Bone marrow (tissue), 2 donors: Measurements from ENCODE around the gene NPC2.

Source experiments
- DNase-seq, 2 donors: peaks; one replicate each; lab custom pipeline; 2025; lab: John Stamatoyannopoulos, UW

The NPC2 gene

DNA sequence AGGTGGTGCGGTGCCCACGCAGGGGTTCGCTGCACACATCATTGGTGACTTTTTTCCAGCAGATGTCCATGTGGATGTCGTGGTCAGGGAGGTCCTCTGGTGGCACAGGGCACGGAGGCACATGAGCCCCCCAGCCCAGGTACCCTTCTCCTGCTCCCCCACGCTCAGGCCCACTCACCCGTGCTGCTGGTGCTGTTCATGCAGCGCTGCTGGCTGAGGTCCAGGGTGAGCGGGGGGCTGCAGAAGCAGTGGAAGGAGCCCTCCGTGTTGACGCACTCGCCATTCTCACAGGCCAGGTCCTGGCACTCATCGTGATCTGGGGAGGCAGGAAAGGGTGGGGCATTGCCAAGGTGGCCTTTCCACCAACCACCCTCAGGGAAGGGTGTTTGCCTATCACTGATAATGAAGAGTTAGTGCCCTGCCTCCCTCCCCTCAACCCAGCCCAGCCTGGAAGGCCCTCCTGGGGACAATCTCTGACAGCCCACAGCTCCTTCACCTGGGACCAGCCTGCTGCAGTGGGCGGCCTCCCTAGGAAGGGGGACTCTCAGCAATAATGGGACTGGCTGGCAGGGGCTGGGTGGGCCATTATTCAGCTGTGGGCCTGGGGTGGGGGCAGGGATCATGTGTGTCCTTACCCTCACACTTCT, 10.3 kb upstream of the NPC2 start:
- DNase-seq, result no peak

GRCh38 chr14:74502236-74503019, 9.3 kb upstream of the NPC2 start:
- no peak for DNase-seq

DNA sequence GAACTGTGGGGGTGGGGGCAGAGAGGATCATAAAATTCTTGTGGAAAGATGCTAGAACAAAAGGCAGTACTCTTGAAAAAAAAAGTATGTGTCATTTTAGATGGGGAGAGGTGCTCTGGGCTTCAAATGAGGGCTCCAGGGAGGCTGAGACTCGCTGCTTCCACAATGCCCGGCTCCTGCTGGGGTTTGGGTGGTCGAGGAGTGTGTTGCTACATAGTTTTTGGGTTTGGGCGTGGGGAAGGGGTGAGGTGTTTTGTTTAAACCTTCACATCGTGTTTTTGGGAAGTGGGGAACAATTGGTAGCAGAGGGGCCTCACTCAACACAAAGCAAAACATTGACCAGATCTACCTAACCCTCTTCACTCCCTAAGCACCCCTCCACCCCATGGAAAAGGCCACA, 8.6 kb upstream of the NPC2 start:
- DNase-seq, result no peak

DNA sequence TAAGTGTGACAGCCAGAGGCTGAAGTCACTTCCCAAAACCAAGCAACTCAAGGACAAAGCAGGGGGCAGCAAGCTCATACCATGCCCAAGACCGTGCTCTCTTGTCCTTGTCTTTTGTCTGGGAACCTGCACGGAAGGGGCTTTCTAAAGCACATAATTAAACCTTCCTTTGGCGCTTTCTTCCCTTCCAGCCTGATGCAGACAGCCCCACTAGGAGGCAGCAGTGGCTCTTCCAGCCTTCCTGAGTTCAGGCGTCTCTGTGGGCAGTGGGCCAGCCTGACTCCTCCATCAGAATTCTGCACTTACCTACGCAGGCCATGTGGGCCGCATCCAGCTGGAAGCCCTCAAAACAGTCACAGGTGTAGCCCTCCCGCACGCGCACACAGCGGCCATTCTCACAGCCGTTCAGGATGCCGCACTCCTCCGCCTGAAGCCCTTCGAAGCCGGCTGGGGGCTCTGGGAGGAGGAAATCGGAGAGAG, 8.1 kb upstream of the NPC2 start:
- DNase-seq, result no peak

GRCh38 chr14:74500417-74501134, 7.5 kb upstream of the NPC2 start:
- DNase-seq, result no peak

DNA sequence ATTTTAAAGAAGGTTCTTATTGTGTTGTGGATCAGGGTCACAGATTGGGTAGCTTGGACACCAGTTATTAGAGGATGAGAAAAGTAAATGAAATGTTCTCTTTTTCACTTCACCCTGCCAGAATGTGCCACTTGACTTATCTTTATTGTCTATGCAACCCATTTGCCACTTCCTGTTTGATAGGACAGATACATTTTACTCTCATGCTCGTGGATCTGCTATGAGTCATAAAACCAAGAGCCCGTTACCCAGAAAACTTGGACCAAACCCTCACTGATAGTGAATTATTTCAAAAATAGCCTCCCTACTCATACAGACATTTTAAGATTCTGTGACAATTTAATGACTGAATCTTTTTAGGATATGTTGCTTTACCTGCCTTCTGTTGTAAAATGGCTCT, 2.3 kb upstream of the NPC2 start:
- peak in 1 of 2 donors; percentile 19 for DNase-seq

- DNase-seq, result peak; percentile 97 to 99
Observed at GRCh38 chr14:74493343-74494261, 497 bp upstream of the NPC2 start, which contains the start of gene ISCA2. TSS of gene ISCA2 (plus strand) at chr14:74493765. CDS start at chr14:74493775, 10 bp downstream.

DNA sequence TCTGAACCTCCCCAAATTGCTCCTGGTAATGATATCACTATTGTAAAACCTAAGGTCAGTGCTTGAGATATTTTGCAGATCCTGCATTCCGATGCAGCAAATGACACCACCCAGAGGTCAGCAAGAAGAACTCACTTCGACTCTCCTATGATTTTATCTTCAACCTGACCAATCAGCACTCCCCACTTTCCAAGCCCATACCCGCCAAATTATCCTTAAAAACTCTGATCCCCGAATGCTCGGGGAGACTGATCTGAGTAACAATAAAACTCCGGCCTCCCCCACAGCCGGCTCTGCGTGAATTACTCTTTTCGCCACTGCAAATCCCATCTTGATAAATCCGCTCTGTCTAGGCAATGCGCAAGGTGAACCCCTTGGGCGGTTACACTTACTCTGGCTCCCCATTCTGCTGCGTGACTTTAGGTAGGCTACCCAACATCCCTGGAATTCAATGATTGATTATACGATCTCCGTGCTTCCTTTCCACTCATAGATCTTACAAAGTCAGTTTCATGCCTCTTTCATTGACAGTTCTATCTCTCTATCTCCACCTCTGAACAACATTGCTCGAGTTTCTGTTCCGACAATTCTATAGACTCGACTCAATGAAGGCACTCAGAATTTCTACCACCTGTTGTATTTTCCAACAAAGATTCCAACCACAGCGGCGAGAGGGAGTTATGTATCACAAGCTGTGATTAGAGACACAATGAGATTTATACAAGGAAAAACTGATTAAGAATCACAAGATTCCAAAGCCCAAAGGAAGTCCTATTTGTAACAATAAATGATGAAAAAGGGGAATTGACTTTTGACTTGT, 939 bp downstream of the NPC2 start:
- DNase-seq, result peak in 1 of 2 donors; percentile 13

DNA sequence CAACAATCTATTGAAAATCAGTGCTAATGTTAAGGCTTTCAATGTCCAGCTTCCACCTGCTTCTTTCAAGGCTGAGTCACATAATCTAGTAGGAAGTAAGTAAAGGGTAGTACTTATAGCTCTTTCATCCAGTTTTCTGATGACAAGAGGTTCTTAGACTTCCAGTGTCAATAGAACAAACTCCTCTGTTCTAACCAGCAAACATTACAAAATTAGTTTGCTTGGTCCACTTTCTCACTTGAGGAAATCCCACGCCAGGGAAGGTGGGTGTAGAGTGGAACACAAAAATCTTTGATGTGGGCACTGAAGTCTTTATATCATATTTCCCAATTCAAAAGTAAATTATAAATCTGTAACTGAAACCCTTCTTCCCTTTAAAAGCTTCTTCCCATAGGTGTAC, 2.6 kb downstream of the NPC2 start:
- no peak for DNase-seq

GRCh38 chr14:74488786-74489397, 4.2 kb downstream of the NPC2 start:
- DNase-seq, result peak in 1 of 2 donors; percentile 37

GRCh38 chr14:74486164-74486563, 6.9 kb downstream of the NPC2 start:
- no peak for DNase-seq

DNA sequence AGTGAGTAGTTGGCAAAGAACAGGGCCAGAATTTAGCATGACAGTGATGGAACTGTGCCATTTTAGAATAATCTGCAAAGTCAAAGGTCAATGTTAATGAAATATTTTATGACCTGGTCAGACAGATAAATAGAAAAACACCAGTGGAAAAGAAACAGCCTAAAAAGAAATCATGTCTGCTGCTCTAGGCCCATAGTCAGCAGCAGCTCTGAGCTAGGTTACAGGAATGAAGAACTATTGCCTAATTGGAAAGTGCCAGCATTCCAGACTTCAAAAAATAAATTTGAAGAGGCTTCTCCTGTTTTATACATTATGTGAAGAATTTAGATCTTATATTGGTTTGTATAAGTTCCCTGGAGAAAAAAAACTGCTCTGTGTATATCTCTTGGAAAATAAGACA, 9.8 kb downstream of the NPC2 start:
- DNase-seq, result no peak

- DNase-seq, result no peak
Observed at GRCh38 chr14:74482571-74482970, 10.5 kb downstream of the NPC2 start.

- no peak for DNase-seq
Observed at GRCh38 chr14:74480046-74480445, 13.1 kb downstream of the NPC2 start.

DNA sequence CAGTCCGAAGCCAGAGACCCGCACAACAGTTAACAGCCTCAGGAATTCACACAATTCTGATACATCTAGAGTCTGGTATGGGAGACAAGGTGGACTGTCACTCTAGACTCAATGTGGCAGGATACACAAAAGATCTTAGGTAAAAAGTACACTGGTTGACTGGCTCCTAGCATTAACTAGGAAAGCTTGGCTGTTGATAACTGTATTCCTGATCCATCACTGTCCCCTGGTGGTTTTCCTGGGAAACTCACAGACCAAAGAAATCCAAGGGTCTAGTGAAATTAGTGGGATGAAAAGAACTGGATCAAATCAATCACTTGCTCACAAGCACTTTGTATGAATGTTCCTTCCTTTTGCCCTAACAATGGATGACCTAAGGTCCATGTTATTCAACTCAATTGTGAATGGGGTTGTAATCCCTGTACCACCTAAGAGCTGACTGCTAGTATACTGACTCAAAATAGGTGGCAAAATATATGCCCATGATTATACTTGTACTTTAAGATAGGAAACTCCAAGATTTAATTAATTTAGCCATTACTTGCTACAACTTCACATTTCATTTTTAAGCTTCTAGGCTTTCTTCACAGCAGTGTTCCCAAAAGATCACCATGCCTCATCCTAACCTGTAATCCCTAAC, 14.0 kb downstream of the NPC2 start:
- no peak for DNase-seq

- DNase-seq, result no peak
Observed at GRCh38 chr14:74476607-74477006, 16.5 kb downstream of the NPC2 start.

DNA sequence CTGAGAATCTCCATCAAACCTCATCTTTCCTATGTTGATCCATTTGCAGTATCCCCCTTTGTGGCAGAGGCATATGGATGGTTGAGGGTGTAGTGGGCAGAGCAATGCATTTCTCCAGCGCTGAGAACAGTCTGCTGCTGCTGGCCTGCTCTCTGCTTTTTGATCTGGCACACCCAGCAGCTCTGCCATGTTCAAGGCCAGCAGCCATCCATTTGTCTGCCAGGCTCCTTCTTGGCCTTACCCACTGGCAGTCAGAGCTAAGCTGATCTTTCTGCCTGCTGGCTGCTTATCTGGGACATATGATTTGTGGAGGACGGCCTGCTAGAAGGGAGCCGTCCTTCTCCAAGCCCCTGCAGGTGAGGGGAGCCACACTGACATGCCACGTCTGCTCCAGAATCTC, 17.0 kb downstream of the NPC2 start:
- no peak for DNase-seq

DNA sequence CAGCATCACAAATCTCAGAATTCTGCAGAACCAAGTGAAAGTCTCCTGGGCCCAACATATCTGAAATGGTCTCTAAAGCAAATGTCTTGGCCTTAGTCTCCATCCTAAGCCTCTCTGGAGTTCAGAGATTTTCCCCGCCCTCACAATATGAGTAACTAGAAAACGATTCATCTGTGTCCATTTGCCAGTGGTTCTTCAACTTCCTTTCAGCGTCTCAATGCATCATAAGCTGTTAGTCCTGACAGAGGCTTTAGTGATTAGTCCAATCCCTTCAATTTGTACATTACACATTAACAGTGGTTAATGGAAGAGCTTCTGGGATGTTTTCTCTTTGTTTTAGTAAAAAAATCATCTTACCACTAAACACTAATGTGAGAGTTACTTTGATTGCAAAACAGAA, 17.4 kb downstream of the NPC2 start:
- DNase-seq, result no peak

DNA sequence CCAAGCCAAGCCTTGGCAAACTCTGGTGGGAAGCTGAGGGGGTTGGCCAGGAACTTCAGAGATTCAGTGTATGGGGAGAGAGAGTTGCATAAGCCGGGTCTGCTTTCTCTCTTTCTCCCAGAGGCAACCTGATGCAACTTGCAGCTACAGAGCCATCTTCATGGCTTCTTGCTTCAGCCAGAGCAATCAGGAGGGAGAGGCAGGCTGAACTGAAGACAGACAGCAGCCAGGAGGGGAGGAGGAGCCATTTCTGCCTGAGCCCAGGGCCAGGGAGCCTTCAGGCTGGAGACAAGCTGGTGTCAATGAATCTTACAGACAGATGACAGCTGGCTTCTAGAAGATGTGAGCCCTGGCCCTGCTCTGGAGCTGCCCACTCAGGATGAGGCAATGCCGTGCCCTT, 18.7 kb downstream of the NPC2 start:
- no peak for DNase-seq

- DNase-seq, result no peak
Observed at GRCh38 chr14:74472601-74473000, 20.5 kb downstream of the NPC2 start.
